Measurements from ENCODE around the gene MAML2.

GRCh38 chr11:96306600-96306932 is 36.4 kb downstream of the MAML2 start:
- TF ChIP-seq CTCF (conservative IDR thresholded peaks at IDR 0.05): no peak
- TF ChIP-seq ZFX (IDR thresholded peaks at IDR 0.05): no peak

All from C4-2B (cell line).